NCI-H2227 (cell line): Measurements from ENCODE around the gene AUTS2.
A peak's percentile ranks its signal among the peaks of the same experiment; 100 is the strongest.
"Not testable (repeated sequence)": the region's sequence is repeated elsewhere in the genome, so short reads cannot be mapped to it uniquely, and the experiment has no call there.

ENCODE experiments used
- DNase-seq: peaks from one replicate; lab custom pipeline; 2025; ENCODE audit not compliant: unreplicated experiment; lab: John Stamatoyannopoulos, UW

Gene AUTS2

GRCh38 chr7:69782917-69783684 lies 184.8 kb downstream of the AUTS2 start:
- no peak for DNase-seq

DNA sequence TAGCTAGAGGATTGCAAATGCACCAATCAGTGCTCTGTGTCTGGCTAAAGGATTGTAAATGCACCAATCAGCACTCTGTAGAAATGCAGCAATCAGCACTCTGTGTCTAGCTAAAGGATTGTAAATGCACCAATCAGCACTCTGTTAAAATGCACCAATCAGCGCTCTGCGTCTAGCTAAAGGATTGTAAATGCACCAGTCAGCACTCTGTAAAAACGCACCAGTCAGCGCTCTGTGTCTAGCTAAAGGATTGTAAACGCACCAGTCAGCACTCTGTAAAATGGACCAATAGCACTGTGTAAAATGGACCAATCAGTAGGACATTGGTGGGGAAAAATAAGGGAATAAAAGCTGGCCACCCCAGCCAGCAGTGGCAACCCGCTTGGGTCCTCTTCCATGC lies 187.9 kb downstream of the AUTS2 start:
- DNase-seq: not testable (repeated sequence)

- no peak for DNase-seq
These were observed 188.6 kb downstream of the AUTS2 start for GRCh38 chr7:69786730-69787395.

- DNase-seq: no peak
These were observed 189.6 kb downstream of the AUTS2 start for GRCh38 chr7:69787736-69788431.

DNA sequence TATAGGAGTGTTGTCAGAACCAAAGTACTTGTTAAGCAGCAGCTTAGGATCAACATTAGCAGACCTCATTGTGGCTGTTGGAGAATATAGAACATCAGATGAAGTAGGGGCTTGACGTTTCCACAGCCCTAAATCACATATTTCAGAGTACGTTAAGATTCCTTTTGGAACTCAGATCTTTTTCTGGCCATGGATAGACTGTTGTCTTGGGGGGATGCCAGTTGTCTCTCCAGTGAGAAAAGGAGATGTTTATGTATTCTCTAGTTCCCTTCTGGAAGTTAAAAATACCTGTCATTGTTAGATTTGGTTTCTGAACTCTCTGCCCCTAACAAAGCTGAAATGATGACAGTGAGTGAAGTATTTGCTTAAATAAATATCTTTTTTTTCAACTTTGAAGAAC lies 191.3 kb downstream of the AUTS2 start:
- no peak for DNase-seq

GRCh38 chr7:69790977-69791724 lies 192.9 kb downstream of the AUTS2 start:
- DNase-seq: peak; percentile 98

GRCh38 chr7:69791739-69792138 lies 193.5 kb downstream of the AUTS2 start:
- DNase-seq: no peak

DNA sequence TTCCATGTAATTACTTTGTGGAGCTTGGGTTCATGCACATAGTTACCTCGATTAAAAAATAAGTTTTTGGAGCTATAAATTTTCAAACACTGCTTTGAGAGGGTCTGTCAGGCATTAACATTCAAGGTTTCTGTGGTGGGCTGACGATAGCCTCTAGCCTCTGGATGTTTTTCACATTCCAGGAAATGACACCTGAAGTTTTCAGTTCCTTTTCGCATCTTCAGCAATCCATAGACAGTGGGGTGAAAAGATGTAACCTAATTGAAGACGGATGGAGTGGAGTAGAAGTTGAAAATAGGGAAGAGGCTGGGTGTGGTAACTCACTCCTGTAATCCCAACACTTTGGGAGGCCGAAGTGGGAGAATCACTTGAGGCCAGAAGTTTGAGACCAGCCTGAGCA lies 197.7 kb downstream of the AUTS2 start:
- no peak for DNase-seq

- no peak for DNase-seq
These were observed 198.1 kb downstream of the AUTS2 start for GRCh38 chr7:69796416-69796815.

- no peak for DNase-seq
These were observed 200.9 kb downstream of the AUTS2 start for GRCh38 chr7:69799048-69799697.

- no peak for DNase-seq
These were observed 201.7 kb downstream of the AUTS2 start for GRCh38 chr7:69799990-69800389.

GRCh38 chr7:69800495-69800894 lies 202.2 kb downstream of the AUTS2 start:
- DNase-seq: peak; percentile 48

DNA sequence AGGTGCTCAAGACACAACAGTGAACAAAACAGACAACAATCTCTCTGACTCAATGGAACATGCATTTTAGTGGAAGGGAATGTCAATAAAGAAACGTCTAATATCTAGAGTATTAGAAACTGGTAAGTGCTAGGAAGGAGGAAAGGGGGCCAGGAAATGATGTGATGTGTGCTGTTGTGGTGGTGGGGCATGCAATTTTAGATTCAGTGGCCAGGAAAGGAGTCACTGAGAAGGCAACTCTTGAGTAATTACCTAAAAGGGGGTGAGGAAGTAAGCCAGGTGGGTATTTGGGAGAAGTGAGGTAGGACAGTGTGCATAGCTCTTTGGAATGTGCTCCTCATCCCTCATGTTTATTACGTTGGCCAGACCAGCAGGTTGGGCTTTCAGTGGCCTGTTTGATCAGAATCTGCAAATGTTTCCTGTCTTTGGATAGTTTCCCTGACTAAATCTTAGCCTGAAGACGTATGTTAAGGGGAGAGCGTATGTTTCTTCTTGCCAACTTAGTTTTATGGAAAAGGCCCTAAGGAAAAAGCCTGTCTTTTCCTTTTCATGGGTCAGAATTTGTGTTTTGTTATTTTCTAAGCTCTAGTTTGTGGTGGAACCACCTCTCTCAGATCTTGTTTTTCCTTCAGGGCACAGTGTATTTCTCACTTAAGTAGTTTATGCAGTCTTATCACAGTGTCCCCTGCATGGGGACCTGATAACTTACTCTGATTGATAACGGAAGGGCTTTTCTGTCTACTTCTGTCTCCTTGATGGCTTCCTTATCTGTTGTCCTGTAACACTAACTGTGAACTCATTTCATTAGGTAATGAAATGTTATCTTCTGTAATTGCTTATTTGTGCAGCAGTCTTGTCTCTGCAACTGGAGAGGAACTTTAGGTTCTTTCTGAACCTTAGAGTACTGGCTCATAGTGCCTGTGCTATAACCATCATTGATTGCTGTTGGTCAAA lies 203.7 kb downstream of the AUTS2 start:
- no peak for DNase-seq

GRCh38 chr7:69803699-69804516 lies 205.6 kb downstream of the AUTS2 start:
- DNase-seq: no peak

GRCh38 chr7:69804962-69805361 lies 206.7 kb downstream of the AUTS2 start:
- no peak for DNase-seq

GRCh38 chr7:69808391-69808790 lies 210.1 kb downstream of the AUTS2 start:
- no peak for DNase-seq

GRCh38 chr7:69811476-69812308 lies 213.4 kb downstream of the AUTS2 start:
- DNase-seq: peak; percentile 61

DNA sequence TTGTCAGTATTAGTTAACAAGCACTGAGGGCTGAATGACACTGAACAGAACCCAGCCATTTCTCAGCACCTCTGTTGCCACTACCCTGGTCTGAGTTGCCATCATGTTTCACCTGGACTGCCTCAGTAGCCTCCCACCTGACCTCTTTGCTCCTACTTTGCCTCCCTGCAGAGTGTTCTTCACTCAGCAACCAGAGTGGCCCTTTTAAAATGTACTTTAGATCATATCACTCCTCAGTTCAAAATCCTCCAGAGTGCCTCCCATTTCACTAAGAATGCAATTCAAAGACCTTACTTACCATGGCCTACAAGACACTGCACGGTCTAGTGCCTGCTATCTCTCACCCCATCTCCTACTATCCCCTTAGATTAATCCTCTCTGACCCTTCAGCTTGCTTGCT lies 214.5 kb downstream of the AUTS2 start:
- DNase-seq: no peak
